TTC549 (cell line): ENCODE results near the gene ZNHIT2.

Source experiments
- FAIRE-seq: peaks from 2 replicates; lab custom pipeline; 2012; peaks lifted over from hg19 to GRCh38; lab: Jason Lieb, UNC

The ZNHIT2 gene

DNA sequence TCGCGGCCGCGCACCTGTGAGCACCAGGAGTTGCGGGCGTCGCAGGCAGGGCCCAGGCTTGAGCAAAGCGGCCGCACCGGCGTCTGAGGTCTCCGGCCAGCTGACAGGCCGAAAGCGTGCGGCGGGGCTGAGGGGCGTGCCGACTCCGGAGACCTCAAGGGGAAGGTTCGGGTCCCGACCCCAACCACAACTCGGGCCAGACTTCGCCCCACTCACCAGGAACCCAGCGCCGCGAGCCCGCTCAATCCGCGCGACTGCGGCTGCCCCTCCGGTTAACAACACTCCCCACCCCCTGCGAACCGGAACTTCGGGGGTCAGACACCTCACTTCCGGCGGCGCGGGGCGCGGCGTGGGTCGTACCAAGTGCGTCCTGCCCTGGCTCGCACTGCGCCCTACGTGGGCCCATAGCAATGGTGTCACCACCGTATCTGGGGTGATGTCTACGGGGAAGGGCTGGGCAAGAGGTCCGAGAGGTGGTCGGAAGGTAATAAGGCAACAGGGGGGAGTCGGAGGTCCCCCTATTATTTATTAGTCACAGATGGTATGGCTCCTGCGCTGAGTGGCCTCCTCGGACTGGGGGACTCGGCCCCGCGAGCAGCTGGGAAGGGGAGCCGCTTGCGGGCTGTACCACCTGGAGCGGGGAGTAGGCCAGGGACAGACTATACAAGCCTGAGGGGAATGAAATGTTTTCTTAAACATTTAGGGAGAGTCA lies 16.9 kb upstream of the ZNHIT2 start, which contains the start of gene SYVN1:
SYVN1 (minus strand) TSS at position 280 of the 712 bp plus-strand sequence. CDS start 918 bp downstream, outside the sequence.
- no peak for FAIRE-seq

DNA sequence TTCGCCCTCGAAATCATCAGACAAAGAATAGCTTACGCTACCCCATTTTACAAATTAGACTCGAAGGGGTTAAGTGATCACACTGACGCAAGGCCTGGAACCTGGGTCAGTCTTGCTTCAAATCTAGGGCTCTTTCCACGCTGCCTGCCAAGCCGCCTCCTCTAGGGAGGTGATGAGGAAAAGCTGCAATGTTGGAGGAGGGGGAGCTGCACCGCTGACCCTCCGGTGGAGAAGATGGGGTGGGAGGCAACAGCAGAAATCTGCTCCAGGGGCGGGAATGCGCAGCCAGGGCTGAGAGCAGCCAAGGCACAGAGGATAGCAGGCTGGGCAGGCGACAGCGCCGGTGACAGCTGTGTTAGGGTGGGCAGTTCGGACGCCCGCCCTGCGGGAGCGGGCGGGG lies 16.2 kb upstream of the ZNHIT2 start:
- no peak for FAIRE-seq

DNA sequence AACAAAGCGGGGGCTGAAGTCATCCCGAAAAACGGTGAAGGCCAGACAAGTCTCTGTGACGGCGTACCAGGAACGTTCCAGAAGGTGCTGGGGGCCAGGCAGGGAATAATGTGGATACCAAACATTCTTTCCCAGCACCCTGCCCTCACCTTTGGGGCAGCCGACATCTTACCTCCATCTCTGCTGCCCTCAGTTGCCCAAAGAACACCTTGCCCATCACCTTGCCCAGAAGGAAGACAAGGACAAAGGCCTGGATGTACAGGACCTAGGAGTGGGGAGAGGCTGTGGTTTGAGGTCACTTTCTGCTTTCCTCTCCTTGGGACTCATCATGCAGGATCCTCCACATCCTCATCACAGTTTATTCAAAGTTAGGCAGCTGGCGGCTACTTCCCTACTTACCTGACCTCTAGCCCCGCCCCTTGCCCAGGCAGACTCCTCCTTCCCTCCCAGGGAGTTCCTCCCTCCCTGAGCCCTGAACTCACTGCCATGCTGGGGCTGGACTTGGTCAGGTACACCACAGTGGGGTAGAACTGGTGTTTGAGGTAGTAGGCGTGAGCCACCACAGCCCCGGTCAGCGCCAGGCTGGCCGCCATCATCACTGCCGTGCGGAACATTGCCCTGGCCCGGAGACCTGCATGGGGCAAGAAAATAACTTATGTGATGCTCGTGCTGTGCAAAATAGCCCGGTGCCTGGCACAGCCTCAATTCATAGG lies 15.6 kb upstream of the ZNHIT2 start:
- FAIRE-seq = no peak

DNA sequence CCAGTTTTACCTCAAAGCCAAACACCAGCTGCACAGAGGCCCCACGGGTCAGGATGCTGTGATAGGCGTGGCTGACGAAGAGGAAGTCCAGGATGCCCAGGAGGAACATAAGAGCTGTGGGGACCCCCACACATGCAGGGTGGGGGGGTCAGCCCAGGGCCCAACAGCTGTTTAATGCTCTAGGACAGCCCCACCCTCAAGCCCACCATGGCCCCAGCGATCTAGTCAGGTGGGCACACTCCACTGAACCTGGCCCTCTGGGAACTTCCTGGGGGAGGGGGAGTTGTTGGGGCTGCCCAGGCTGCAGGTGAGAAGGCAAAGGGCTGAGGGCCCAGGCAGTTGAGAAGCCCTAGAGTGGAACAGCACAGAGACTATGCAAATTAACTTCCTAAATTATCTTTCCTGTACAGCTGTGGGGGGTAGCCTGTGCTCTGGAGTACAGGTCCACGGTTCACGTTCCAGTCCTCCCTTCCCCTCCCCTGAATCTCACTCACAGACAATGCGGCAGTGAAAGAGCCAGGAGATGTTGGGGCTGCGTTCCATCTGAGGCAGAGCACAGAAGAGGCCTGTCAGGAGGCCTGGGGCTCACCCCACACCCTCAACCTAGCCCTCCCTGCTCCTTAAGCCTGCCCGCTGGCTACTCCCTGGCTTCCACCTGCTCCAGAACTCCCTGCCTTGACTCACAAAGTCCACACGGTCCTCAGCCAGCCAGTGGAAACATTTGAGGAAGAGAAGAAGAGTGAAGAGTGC lies 14.9 kb upstream of the ZNHIT2 start:
- FAIRE-seq = no peak

DNA sequence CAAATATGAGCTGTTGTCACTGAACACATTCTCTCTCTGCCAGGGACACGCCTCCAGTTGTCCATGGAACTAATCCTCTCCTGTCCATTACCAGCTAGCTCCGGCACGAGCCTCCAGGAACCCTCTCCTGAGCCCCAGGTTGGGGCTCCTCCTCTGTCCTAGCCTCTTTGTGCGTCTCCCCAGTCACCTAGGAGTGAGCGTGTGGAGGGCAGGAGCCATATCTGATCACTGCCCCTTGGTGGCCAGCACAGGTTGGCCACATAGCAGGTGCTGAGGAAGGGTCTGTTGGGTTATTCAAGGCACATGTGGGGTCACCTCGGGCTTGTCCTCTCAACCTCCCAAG lies 14.4 kb upstream of the ZNHIT2 start:
- no peak for FAIRE-seq

DNA sequence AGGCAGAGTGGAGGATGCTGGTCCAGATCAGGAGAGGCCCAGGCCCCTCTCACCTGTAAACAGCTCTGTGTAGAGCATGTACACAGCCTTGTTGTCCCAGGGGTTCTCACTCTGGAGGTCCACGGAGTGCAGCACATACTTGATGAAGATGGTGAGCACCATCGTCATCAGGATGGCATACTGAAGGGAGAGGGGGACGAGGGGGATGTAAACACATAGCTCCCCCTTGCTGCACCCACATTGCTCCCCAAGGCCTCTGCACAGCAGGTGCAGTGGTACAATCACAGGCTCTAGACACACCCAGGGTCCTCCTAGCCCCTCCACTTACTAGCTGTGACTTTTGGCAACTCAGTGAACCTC lies 13.9 kb upstream of the ZNHIT2 start:
- FAIRE-seq = no peak

DNA sequence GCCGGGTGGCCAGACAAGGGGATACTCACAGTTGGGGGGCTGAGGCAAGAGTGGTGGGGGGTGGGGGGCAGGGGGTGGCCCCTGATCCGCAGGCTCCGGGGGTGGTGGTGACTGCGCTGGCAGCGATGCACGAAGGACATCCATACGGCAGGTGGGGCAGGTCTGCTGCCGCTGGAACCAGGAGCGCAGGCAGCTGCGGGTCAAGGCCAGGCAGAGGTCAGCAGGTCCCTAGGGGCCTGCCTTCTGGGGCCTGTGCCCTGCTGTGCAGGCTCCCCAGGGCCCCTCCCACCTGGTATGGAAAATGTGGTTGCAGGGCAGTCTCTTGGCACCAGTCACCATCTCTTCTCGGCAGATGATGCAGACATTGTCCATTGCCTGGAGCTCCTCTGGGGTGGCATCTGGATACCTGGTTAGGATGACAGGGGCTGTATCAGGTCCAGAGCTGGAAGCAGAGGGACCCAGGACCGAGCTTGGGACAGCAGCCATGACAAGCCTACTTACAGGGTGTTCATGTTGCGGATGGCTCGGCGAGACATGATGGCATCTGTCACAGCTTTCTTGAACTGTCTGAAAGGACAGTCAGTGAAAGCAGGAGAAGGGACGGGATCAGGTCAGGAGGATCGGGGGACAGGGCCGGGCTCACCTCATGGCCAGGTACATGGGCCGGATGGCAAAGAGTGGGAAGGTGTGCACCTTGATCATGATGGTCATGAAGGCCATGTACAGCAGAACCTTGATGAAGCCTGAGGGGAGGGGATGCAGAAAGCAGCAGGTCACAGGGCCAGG lies 13.3 kb upstream of the ZNHIT2 start:
- no peak for FAIRE-seq

DNA sequence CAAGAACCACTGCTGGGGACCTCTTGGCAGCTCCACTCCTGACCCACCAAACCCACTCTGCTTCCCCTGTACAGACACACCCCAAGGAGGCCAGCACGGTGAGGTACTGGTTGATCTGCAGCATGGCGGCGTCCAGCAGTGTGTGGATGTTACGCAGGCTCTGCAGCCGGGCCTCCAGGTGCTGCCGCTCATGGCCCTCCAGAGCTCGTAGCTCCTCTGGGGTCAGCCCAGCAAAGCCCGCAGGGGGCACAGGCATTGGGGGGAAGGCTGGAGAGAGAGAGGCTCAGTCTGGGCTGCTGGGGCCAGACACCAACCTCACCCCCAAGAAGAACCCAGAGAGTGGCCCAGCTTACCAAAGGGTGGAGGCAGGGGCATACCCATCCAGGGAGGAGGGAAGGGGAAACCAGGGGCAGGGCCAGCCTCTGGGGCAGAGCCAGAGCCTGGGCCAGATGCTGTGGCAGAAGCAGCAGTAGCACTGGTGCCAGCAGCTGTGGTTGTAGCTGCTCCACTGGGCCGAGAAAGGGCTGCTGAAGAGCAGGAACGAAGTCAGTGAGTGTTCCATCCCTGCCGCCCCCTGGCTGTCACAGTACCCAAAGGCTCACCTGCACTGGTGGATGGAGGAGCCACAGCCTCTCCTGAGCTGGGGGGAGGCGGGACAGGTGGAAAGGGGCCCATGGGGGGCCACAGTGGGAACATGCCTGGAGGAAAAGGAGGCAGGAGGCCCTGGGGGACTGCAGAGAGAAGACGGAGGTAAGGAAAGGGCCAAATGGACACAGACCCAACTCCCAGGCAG lies 12.3 kb upstream of the ZNHIT2 start:
- FAIRE-seq = no peak

DNA sequence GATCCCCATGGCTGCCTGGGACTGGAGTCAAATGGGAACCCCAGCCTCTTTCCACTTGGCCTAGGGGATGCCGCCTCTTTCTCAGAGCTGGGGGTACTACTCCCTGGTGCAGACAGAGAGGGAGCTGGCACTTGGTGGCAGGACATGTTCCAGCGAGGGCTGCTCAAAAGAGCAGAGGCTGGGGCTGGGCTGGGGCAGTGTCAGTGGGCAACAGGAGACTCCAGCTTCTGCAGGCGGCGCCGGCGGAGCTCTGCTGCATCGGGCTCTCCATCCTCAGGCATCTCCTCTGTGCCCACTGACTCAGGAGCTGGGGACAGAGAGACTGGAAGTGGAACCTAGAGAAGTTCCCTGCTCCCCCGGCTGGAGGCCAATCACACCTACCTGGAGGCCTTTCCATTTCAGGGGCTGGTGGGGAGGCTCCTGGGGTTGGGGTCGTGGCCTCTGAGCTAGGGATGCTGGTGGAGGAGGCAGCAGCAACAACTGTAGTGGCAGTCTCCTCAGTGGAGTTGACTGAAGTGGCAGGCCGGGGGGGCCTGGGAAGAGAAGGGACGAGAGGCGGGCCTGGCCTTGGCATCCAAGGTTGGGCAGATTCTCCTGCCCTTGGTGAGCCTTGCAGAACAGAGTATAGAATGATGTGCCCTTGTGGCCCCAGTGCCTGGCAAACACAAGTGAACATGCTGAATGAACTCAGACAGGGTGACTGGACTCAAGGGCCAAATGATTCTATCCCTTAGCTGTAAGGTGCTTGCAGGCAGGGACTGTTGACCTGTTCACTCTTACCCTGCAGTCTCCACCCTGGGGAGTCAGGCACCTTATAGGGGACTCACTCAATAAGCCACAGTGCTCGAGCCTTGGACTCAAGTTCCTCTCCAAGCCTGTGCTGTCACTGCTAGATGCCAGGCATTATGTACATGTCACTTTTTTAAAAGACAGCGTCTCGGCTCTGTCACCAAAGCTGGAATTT lies 11.0 kb upstream of the ZNHIT2 start:
- no peak for FAIRE-seq

DNA sequence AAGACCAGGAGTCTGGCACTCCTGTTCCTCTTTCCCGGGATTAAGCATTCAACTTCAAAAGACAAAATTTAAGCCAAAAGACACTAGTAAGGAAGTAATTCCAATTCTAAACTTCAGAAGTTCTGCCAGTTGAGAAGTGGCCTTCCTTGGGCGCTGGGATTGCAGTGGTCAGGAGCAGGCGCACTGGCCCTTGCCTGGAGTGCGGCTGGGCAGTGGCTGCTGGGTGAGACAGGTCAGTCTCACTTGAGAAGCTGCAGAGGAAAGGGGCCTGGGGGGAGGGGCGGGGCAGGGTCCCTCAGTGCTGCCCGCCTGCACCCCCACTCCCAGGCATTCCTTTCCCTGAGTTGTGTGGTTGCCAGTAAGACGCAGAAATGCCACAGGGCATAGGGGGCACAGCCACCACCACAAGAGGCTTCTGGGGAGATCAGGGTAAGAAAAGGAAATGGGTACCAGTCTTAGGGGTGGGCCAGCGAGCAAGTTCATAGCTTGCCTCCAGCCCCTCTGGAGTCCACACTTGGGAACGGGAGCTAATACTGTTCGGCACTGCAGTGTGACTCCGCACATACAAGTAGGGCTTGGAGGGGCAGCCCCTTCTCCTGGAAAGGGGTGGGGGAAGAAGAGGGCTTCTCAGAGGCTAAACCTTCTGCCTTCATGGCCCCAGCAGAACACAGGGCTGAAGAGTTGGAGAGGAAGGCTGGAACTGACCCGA lies 10.1 kb upstream of the ZNHIT2 start:
- no peak for FAIRE-seq

DNA sequence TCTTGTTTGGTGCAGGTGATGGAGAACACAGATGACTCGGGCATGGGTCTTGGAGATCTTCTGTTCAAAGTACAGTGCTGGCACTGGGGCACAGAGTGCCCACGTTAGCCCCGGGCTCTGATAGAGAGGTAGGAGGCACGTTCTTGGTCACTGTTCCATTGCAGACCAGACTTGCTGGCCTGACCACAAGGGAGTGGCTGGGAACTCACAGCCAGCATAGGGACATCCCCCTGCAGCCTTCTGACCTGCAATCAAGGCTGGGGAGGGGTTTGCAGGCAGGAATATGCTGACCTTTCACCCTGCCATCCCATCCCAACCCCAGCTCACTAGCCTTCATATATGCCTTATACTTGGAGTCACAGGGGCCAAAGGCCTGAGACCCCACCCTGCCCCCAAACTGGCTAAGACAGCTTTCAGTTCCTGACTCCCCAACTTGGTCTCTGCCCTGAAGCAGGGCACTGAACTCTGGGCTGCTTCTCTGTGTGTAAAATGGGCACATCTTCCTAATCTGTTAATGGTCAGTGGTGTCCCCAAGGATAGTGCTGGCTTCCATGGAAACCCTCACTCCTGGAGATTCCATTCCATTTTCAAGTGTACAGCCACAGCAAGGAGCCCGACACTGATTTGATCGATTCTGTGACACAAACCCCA lies 9.2 kb upstream of the ZNHIT2 start:
- no peak for FAIRE-seq

DNA sequence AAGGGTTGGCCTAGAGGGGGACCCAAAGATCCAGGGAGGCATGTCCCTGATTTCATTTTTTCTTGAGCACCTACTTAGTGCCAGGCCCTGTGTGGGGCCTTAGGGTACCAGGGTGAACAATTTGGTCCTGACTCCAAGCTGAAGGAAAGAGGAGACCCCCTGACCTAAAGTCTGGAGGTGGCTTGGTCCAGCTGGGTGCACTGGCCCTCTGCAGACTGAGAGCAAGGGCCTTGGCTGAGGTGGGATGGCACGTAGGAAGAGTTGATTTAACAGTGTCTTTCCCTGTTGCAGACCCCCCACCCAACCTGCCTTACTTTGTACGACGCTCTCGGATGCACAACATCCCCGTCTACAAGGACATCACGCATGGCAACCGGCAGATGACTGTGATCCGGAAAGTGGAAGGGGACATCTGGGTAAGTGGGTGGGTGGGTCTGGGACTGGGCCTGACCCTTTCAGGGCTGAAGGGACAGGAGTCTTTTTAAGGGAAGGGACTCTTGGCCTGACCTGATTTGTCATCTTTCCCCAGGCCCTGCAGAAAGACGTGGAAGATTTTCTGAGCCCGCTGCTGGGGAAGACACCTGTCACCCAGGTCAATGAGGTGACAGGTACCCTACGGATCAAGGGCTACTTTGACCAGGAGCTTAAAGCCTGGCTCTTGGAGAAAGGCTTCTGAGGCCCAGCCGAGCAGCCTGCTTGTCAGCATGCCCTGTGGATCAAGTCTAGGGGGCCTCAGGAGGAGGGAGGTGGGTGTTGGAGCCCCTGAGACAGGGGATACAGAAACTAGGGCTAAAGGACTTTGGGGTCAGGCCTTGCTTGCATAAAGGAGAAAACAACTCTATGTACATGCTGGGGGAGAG lies 7.9 kb upstream of the ZNHIT2 start:
- no peak for FAIRE-seq

DNA sequence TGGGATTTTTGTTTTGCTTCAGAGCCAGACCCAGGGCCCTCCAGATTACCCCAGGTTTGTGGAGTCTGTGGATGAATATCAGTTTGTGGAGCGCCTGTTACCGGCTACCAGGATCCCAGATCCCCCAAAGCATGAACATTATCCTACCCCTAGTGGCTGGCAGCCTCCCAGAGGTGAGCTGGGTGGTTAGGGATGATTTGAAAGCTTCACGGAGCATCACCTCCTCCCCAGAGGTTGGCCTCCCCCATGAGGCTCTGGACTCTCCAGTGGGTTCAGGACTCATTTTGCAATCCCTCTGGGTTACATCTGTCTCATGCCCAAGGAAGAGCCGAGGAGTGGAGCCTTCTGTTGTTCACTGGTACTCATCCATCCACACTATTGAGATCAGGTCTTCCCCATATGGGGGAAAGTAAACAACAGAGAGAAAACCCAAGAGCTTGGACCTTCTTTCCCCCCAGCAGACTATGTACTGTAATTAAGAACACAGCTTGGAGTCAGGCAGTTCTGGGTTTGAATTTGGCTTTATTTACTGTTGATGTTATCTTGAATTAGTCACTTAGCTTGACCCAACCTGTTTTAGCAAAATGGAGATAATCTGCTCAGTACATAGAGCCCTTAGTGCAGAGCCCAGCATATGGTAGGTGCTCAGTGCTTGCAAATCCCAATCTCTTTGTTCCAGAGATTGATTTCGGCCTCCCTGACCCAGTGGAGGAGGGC lies 7.1 kb upstream of the ZNHIT2 start:
- FAIRE-seq = no peak

DNA sequence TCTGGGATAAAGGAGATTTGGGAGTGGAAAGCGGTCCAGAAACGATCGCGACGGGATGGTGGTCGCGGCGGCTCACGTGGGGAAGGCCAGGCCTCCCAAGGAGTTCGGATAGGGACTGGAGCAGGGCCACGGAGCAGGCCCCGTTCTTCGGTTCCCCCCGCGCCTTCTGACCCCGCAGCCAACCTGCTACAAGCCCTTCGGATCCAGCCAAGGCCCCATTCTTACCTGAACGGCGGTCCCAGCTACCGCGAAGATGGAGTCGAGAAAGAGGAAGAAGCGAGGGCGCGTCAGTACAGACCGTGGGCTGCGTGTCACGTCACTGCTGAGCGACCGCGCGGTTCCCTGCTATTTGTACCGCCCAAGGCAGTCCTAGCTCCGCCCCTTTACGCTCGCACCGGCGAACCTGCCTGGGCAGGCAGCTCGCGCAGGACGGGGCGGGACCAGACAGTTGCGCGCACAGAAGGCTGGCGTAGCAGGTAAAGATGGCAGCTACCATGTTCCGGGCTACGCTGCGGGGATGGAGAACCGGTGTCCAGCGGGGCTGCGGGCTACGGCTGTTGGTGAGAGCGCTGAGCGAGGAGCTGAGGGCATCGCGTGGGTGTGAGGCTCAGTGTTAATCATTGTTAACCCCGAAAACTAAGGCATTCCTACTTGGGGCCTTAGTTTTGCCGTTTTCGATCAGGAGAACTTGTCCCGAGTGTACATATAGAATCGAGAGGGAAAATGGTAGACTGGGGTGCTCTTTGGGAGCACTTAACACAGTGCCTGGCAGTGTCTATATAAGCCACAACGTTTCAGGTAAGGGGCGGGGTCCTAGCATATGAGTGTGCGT lies 4.6 kb upstream of the ZNHIT2 start, which contains the start of the genes FAU and MRPL49:
FAU (minus strand) TSS at position 270 of the 832 bp plus-strand sequence. CDS start 321 bp downstream, outside the sequence.
MRPL49 (plus strand) TSS at position 457 of the 832 bp plus-strand sequence; CDS start at position 483, 26 bp downstream.
- FAIRE-seq = peak; percentile 80

DNA sequence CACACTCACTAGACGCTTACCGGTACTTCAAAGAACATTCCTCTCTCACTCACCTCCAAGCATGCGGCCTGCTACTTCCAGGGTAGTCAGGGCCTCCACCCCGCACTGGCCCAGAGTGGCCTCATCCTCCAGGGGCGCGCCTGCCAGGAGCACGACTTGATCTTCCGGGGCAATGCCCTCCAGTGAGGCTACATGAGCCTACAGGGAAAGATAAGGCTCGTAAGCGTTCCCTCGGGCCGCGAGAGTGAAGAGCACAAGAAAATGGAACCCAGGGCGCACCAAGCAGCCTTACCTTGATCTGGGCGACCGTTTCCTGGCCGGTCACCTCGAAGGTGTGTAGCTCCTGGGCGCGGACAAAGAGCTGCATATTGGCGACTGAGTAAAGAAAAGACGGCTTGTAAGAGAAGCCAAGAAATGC lies 4.0 kb upstream of the ZNHIT2 start:
- no peak for FAIRE-seq

DNA sequence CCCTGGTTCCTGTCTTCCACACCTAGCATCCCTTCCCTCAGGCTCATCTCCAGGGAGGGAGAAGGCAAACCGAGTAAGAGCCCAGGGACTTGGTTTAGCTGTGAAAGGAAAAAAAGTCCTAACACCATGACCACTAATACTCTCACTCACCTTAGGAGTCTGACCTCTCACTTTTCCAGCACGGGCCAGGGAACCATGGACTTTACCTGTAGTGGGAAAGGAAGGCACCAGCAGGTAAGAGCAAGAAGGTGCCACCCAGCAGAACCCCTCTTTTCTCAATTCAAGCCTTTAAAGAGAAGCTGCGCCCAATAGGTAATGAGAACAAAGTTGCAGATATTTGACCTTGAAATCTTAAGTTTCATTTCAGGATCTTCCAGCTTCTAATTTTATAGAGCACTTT lies 3.3 kb upstream of the ZNHIT2 start:
- FAIRE-seq = no peak

DNA sequence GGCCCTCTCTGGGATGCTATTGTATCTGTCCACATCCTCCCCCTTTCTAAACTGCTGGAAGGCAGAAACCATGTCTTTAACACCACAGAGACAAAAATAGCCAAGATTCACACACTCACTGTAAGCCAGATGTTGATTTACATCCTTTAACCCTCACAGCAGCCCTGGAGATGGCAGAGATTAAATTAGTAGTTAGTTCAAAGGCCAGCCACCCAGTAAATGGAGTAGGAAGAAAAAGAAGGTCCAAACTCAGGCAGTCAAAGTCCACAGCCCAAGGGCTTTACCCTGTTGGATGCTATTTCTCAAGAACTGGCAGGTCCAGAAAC lies 2.1 kb upstream of the ZNHIT2 start:
- no peak for FAIRE-seq
